ENCODE results near the gene LPP.

LPP gene

GRCh38 chr3:188659449-188660090, 505.6 kb downstream of the LPP start:
- DNase-seq = no peak

- DNase-seq = no peak
Observed at GRCh38 chr3:188660415-188660814, 506.5 kb downstream of the LPP start.

- no peak for DNase-seq
Observed at GRCh38 chr3:188661806-188662205, 507.8 kb downstream of the LPP start.

GRCh38 chr3:188662214-188662613, 508.3 kb downstream of the LPP start:
- no peak for DNase-seq

GRCh38 chr3:188662795-188663194, 508.8 kb downstream of the LPP start:
- no peak for DNase-seq

- no peak for DNase-seq
Observed at GRCh38 chr3:188663839-188664238, 509.9 kb downstream of the LPP start.

- DNase-seq = no peak
Observed at GRCh38 chr3:188664795-188665194, 510.8 kb downstream of the LPP start.

GRCh38 chr3:188667926-188668325, 514.0 kb downstream of the LPP start:
- DNase-seq = no peak

GRCh38 chr3:188670446-188670845, 516.5 kb downstream of the LPP start:
- no peak for DNase-seq

GRCh38 chr3:188671971-188672370, 518.0 kb downstream of the LPP start:
- DNase-seq = no peak

- no peak for DNase-seq
Observed at GRCh38 chr3:188672840-188673239, 518.9 kb downstream of the LPP start.

GRCh38 chr3:188673646-188674186, 519.8 kb downstream of the LPP start:
- DNase-seq = no peak

GRCh38 chr3:188674595-188674994, 520.6 kb downstream of the LPP start:
- DNase-seq = no peak

- DNase-seq = no peak
Observed at GRCh38 chr3:188677344-188677743, 523.4 kb downstream of the LPP start.

GRCh38 chr3:188680189-188680588, 526.2 kb downstream of the LPP start:
- no peak for DNase-seq

GRCh38 chr3:188680605-188681004, 526.6 kb downstream of the LPP start:
- DNase-seq = no peak

- no peak for DNase-seq
Observed at GRCh38 chr3:188682316-188682715, 528.4 kb downstream of the LPP start.

- DNase-seq = no peak
Observed at GRCh38 chr3:188683032-188683521, 529.1 kb downstream of the LPP start.

- no peak for DNase-seq
Observed at GRCh38 chr3:188684276-188684675, 530.3 kb downstream of the LPP start.

- no peak for DNase-seq
Observed at GRCh38 chr3:188685789-188686188, 531.8 kb downstream of the LPP start.

GRCh38 chr3:188686324-188686723, 532.4 kb downstream of the LPP start:
- DNase-seq = no peak

- DNase-seq = no peak
Observed at GRCh38 chr3:188687389-188687788, 533.4 kb downstream of the LPP start.

GRCh38 chr3:188689101-188689574, 535.2 kb downstream of the LPP start:
- no peak for DNase-seq

- no peak for DNase-seq
Observed at GRCh38 chr3:188690064-188690463, 536.1 kb downstream of the LPP start.

- no peak for DNase-seq
Observed at GRCh38 chr3:188691004-188691403, 537.0 kb downstream of the LPP start.
